Measurements from ENCODE around the gene TRIM63.

Gene TRIM63

DNA sequence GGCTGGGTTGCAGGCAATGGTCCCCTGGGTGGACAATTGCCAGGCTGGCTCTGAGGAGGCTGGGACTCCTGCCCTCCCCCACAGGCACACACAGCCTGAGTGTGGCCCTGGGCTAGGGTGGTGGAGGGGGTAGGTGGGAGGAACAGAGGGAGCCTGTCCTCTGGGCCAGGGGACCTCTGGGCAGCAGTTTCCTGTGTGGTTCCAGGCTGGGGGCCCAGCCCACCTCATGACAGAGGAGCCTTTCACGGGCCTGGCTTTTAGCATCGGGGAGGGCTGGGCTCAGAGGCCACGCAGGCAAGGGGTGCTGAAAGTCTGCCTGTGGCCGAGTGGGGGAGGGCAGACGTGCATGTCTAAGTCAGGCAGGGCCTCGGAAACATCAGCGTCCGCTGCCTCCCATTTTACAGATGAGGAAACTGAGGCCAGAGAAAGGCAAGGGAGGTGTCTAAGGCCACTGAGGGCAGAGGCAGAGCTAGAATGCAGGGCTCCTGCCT lies 38.9 kb downstream of the TRIM63 start:
- no peak for ATAC-seq
- TF ChIP-seq, protein P1, sequence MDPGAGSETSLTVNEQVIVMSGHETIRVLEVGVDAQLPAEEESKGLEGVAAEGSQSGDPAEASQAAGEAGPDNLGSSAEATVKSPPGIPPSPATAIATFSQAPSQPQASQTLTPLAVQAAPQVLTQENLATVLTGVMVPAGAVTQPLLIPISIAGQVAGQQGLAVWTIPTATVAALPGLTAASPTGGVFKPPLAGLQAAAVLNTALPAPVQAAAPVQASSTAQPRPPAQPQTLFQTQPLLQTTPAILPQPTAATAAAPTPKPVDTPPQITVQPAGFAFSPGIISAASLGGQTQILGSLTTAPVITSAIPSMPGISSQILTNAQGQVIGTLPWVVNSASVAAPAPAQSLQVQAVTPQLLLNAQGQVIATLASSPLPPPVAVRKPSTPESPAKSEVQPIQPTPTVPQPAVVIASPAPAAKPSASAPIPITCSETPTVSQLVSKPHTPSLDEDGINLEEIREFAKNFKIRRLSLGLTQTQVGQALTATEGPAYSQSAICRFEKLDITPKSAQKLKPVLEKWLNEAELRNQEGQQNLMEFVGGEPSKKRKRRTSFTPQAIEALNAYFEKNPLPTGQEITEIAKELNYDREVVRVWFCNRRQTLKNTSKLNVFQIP (CRISPR knock-in tag; IDR thresholded peaks at IDR 0.05; ENCODE audit: borderline replicate concordance, low read depth) = no peak
- TF ChIP-seq PPARA (CRISPR knock-in tag; IDR thresholded peaks at IDR 0.05; ENCODE audit: borderline replicate concordance) = no peak
- TF ChIP-seq, protein P2, sequence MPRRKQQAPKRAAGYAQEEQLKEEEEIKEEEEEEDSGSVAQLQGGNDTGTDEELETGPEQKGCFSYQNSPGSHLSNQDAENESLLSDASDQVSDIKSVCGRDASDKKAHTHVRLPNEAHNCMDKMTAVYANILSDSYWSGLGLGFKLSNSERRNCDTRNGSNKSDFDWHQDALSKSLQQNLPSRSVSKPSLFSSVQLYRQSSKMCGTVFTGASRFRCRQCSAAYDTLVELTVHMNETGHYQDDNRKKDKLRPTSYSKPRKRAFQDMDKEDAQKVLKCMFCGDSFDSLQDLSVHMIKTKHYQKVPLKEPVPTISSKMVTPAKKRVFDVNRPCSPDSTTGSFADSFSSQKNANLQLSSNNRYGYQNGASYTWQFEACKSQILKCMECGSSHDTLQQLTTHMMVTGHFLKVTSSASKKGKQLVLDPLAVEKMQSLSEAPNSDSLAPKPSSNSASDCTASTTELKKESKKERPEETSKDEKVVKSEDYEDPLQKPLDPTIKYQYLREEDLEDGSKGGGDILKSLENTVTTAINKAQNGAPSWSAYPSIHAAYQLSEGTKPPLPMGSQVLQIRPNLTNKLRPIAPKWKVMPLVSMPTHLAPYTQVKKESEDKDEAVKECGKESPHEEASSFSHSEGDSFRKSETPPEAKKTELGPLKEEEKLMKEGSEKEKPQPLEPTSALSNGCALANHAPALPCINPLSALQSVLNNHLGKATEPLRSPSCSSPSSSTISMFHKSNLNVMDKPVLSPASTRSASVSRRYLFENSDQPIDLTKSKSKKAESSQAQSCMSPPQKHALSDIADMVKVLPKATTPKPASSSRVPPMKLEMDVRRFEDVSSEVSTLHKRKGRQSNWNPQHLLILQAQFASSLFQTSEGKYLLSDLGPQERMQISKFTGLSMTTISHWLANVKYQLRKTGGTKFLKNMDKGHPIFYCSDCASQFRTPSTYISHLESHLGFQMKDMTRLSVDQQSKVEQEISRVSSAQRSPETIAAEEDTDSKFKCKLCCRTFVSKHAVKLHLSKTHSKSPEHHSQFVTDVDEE (CRISPR knock-in tag; IDR thresholded peaks at IDR 0.05) = no peak
- TF ChIP-seq TOX (CRISPR knock-in tag; IDR thresholded peaks at IDR 0.05; ENCODE audit: borderline replicate concordance) = no peak
- TF ChIP-seq ARNTL (CRISPR knock-in tag; IDR thresholded peaks at IDR 0.05; ENCODE audit: borderline replicate concordance, low read depth) = no peak
- no peak for TF ChIP-seq ZFP30 (CRISPR knock-in tag; IDR thresholded peaks at IDR 0.05)

DNA sequence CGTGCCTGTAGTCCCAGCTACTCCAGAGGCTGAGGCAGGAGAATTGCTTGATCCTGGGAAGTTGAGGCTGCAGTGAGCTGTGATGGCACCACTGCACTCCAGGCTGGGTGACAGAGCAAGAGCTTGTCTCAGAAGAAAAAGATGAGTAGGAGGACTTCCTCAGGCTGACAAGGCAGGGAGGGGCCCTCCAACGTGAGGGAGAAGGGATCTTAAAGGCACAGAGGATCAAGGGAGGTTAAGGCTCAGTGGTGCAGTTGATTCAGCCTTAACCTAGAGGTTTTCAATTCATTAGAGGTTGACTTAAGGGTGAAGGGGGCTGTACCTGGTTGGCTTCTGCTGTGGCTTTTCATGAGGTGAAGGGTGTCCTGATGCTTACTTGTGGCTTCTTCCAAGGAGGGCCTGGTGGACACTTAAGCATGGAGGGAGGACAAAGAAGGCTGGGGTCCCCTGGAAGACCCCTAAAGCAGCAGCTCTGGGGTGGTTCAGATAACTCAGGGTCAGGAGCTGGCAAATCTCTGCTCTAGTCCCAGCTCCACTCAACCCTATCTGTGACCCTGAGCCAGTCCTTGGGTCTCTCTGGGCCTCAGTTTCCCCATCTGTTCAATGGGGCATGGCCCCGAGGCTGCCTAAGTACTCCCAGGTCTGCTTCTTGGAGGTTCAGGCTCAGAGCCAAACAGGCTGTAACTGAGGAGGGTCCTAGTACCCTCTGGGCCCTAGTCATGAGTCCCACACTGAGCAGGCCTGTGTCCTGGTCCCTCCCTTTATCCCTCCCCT lies 39.5 kb downstream of the TRIM63 start:
- TF ChIP-seq PPARA (CRISPR knock-in tag; IDR thresholded peaks at IDR 0.05; ENCODE audit: borderline replicate concordance) = no peak
- no peak for TF ChIP-seq ZFP30 (CRISPR knock-in tag; IDR thresholded peaks at IDR 0.05)
- no peak for TF ChIP-seq RARB (CRISPR knock-in tag; IDR thresholded peaks at IDR 0.05)
- no peak for TF ChIP-seq ISL1 (CRISPR knock-in tag; IDR thresholded peaks at IDR 0.05)
- no peak for TF ChIP-seq TCF4 (CRISPR knock-in tag; IDR thresholded peaks at IDR 0.05; ENCODE audit: borderline replicate concordance)
- TF ChIP-seq, protein P3, sequence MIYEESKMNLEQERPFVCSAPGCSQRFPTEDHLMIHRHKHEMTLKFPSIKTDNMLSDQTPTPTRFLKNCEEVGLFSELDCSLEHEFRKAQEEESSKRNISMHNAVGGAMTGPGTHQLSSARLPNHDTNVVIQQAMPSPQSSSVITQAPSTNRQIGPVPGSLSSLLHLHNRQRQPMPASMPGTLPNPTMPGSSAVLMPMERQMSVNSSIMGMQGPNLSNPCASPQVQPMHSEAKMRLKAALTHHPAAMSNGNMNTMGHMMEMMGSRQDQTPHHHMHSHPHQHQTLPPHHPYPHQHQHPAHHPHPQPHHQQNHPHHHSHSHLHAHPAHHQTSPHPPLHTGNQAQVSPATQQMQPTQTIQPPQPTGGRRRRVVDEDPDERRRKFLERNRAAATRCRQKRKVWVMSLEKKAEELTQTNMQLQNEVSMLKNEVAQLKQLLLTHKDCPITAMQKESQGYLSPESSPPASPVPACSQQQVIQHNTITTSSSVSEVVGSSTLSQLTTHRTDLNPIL (CRISPR knock-in tag; IDR thresholded peaks at IDR 0.05; ENCODE audit: low read depth) = no peak
- no peak for ATAC-seq

DNA sequence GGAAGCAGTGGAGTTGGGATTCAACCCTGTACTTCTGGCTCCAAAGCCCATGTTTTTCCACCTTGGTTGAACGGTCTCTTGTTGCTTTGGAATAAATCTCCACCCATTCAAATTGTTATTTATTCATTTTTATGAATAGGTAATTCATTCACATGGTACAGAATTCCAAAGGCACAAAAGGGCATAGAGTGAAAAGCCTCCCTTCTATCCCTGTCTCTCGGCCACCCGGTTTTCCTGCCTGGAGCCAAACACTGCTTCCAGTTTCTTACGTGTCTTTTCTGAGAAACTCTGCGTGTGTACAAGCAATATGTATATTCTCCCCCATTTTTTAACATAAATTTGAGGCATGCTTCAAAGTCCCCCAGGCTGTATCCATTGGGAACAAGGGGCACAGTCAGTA lies 41.9 kb downstream of the TRIM63 start:
- TF ChIP-seq OSR1 (CRISPR knock-in tag; IDR thresholded peaks at IDR 0.05) = no peak
- no peak for TF ChIP-seq ZFP30 (CRISPR knock-in tag; IDR thresholded peaks at IDR 0.05)
- no peak for TF ChIP-seq GLIS3 (CRISPR knock-in tag; IDR thresholded peaks at IDR 0.05)
- TF ChIP-seq, protein P4, sequence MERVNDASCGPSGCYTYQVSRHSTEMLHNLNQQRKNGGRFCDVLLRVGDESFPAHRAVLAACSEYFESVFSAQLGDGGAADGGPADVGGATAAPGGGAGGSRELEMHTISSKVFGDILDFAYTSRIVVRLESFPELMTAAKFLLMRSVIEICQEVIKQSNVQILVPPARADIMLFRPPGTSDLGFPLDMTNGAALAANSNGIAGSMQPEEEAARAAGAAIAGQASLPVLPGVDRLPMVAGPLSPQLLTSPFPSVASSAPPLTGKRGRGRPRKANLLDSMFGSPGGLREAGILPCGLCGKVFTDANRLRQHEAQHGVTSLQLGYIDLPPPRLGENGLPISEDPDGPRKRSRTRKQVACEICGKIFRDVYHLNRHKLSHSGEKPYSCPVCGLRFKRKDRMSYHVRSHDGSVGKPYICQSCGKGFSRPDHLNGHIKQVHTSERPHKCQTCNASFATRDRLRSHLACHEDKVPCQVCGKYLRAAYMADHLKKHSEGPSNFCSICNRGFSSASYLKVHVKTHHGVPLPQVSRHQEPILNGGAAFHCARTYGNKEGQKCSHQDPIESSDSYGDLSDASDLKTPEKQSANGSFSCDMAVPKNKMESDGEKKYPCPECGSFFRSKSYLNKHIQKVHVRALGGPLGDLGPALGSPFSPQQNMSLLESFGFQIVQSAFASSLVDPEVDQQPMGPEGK (CRISPR knock-in tag; IDR thresholded peaks at IDR 0.05; ENCODE audit: borderline replicate concordance) = no peak
- TF ChIP-seq, protein P1 (CRISPR knock-in tag; IDR thresholded peaks at IDR 0.05; ENCODE audit: borderline replicate concordance, low read depth) = no peak
- no peak for TF ChIP-seq PPARA (CRISPR knock-in tag; IDR thresholded peaks at IDR 0.05; ENCODE audit: borderline replicate concordance)
- no peak for TF ChIP-seq BACH2 (CRISPR knock-in tag; IDR thresholded peaks at IDR 0.05; ENCODE audit: borderline replicate concordance)
- TF ChIP-seq ZC3H10 (CRISPR knock-in tag; IDR thresholded peaks at IDR 0.05) = no peak
- TF ChIP-seq ARNTL (CRISPR knock-in tag; IDR thresholded peaks at IDR 0.05; ENCODE audit: borderline replicate concordance, low read depth) = no peak
- TF ChIP-seq TCF4 (CRISPR knock-in tag; IDR thresholded peaks at IDR 0.05; ENCODE audit: borderline replicate concordance) = no peak
- TF ChIP-seq ZNF8 (CRISPR knock-in tag; IDR thresholded peaks at IDR 0.05) = no peak
- TF ChIP-seq TOX (CRISPR knock-in tag; IDR thresholded peaks at IDR 0.05; ENCODE audit: borderline replicate concordance) = no peak
- TF ChIP-seq ZFP3 (CRISPR knock-in tag; IDR thresholded peaks at IDR 0.05) = no peak
- no peak for TF ChIP-seq ZNF565 (CRISPR knock-in tag; conservative IDR thresholded peaks at IDR 0.05; ENCODE audit: low read depth)
- no peak for TF ChIP-seq SNAI2 (CRISPR knock-in tag; IDR thresholded peaks at IDR 0.05)
- TF ChIP-seq ZNF70 (CRISPR knock-in tag; IDR thresholded peaks at IDR 0.05) = no peak
- TF ChIP-seq CSDC2 (CRISPR knock-in tag; IDR thresholded peaks at IDR 0.05) = no peak
- ATAC-seq = no peak

Data from SK-N-SH treated with all-trans-retinoic acid at 6 μM for 48 hours (cell line).